HG03342 (cell line): ENCODE measurements around the gene ABCC4.

Experiments used
- ATAC-seq: cut with Tn5 transposase; IDR thresholded peaks from one replicate; pipeline ENCODE4 v1.9.1; 2021; ENCODE audit warnings: mild to moderate bottlenecking, moderate library complexity; ENCODE audit not compliant: unreplicated experiment

ABCC4 gene

DNA sequence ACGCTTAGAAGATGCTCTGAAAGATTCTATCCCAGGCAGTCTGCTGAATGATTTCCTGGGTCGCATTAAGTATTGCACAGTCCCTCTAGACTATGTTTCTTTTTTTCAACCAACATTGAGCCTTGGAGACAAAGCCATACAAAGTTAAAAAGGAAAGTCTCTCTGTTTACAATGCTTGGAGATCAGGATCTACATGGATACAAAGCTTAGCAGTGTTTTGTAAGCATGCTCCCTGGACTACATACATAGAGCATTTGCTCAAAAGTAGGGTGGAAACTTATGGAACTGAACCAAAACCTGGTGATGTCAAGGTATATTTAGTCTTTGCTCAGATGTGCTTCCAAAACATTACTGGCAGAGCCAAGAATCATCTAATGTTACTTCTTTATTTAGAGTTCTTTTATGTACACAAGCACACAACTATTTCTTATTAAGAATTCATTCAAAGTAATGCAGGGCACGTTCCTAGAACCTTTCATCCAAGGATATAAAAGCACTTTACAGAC is 241.2 kb downstream of the ABCC4 start:
- ATAC-seq: no peak

DNA sequence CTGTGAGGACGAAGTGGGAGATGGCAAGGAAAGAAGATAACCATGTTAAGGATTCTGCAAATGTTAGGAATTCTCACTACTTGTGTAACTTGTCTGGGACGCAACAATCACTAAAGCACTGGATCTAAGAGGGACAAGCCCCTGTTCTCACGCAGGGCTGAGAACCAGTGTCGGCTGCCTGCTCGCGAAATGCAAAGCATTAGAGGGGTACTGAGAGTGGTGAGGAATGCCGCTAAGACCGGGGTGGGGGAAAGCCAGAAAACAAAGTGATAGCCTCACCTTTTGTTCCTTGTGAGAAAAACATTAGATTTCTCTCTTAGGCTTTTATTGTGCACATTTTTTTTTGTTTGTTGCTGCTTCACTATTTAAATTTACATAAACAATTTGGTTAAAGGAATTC is 241.9 kb downstream of the ABCC4 start:
- ATAC-seq: no peak

GRCh38 chr13:95058680-95059079 is 242.6 kb downstream of the ABCC4 start:
- no peak for ATAC-seq

DNA sequence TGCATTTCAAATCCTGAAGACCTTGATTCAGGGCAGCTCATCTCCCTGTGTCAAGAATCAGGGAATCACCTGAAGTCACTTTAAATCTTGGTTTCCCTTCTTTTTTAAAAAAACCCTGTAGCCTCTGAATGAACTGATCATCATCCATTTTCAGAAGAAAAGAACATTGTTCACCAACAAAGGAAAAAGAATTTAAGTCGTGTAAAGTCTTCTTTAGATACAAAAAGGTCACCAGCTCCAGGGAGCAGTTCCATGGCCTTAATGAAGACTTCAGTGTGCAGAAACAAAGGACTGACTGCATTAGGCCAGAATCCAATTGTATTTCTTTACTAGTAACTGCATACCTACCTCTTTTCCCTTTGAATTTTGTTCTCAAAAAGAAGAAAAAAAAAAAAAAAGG is 245.0 kb downstream of the ABCC4 start:
- no peak for ATAC-seq

- ATAC-seq: no peak
These were observed 250.2 kb downstream of the ABCC4 start for GRCh38 chr13:95050800-95051615.

DNA sequence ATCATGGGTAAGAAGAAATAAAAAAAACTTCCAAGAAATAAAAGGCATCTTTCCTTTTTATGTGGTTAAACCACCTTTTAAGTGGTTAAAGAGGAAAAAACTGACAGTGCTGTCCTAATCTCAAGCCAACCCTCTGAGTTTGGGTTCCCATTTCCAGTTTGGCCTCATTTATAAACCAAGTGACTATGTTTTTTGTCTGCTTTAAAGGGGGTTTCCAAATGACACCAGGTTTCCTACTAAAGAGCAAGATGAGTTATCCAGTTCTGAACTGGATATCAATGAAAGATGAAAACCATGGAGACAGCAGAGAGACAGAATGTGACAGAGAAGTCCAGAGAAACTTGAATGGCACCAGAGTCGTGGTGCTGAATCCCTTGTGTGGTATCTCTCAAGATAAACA is 251.5 kb downstream of the ABCC4 start:
- no peak for ATAC-seq

DNA sequence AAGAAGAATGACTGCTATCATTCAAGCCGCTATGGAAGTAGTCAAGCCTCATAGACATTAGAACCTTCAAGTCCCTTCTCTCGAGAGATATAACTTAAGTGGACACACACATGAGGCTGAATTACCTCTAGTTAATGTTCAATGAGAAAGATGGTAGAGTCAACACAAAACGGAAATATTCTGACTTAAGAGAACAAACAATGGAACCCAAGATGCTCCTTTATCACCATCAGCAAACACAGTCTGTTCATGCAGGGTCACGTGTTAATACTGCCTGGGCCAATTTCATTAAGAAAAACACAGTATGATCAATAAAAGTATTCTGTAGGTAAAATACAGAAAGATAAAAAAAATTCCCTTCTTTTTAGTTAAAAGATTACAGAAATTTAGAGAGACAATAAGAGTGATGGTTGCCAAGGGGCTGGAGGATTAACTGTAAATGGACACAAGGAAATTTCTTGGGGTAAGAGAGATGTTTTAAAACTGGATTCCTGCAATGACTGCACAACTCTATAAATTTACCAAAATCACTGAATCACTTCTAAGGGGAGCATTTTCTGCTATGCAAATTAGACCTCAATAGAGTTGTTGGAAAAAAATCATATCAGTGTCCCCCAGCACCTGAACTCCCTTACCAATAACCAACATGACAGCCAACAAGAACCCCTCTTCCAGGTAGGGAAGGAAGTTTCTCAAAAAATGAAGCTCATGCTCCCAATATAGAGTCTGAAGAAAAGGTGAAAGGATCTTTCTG is 256.6 kb downstream of the ABCC4 start:
- ATAC-seq: no peak

GRCh38 chr13:95039415-95039814 is 261.8 kb downstream of the ABCC4 start:
- ATAC-seq: no peak

- ATAC-seq: no peak
These were observed 262.3 kb downstream of the ABCC4 start for GRCh38 chr13:95038949-95039348.

DNA sequence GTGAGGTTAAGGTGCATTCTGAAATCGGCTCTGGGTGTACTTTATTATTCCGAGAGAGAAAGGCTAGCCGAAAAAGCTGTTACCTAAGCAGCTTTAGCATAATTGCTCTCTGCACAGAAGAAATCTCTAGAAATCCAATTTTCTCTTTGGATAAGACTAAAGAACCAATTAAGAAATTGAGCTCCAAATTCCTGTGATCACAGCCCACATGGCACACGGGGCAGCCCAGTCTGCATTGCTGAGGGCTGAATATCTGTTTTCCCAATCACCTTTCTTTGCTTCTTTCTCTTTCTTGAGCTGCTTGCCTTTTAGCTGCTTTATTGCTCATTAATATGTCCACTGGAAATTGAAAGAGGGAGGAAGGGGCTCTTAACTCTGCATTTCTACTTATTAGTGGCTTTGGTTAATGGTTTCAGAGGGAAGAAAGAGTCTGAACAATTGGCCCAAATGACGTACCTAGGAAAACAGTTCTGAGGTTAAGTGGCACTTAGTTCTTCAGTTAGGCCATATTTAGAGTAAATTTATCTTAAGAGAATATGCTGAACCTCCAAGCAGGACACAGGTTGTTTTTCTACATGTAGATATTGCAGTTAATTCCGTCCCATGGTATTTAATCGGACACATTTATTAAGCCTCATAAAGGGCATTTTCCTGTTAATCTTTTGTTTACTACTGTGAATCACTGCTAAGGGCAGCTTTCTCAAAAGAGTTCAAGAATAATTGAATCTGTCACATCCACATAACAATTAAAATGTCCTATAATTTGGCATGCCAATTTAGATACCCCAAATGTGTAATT is 265.7 kb downstream of the ABCC4 start:
- ATAC-seq: no peak

- ATAC-seq: peak; percentile 78
These were observed 267.4 kb downstream of the ABCC4 start for GRCh38 chr13:95033890-95034289.

GRCh38 chr13:95032121-95032520 is 269.1 kb downstream of the ABCC4 start:
- no peak for ATAC-seq

DNA sequence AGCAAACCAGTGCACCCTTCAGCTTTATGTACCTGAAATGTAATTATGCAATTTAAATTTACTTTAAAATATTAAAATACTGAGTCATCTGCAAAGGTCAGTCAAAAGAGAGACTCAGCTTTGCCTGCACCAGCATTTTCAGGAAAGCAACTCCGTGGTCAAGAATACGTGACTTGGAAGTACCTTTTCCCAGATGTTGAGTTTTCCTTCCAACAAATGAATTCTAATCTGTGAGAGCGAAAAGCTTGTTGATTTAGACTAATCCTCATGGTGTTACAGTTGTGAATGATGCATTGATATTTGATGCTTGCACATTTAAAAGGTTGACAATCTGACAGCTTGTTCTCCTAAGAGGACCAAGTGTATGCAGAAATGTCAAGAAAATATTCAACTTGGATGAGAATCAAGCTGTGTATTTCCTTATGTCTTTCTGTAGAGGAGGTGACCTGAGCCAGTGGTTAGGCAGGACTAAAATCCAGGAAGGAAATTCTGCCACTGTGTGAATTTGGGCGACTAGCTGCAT is 270.4 kb downstream of the ABCC4 start:
- ATAC-seq: no peak

DNA sequence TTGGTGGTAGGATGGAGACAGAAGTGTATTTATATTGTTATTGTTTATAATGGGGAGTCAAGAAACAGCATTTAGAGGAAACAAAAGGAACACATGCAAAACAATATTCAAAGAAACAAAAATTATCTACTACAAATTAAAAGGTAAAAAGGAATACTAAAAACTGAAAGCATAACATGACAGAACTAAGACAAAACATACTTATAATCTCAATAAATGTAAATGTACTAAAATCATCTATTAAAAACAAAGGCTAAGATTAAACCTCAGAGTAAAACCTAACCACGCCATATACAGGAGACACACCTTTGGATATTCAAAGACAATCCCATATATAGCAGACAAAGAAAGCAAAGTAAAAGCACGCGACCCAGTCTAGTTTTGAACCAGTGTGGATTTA is 273.6 kb downstream of the ABCC4 start:
- no peak for ATAC-seq

DNA sequence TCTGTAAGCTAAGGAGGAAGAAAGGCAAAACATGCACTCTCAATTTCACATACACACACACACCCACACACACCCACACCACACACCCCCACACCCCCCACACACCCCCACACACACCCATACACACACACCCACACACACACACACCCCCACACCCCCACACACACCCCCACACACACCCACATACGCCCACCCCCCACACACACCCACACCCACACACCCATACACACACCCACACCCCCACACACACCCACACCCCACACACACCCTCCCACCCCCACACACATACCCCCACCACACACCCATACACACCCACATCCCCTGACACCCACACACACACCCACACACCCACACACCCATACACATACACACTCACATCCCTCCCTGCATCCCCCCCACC is 276.1 kb downstream of the ABCC4 start:
- ATAC-seq: no peak

GRCh38 chr13:95023405-95023804 is 277.8 kb downstream of the ABCC4 start:
- no peak for ATAC-seq

DNA sequence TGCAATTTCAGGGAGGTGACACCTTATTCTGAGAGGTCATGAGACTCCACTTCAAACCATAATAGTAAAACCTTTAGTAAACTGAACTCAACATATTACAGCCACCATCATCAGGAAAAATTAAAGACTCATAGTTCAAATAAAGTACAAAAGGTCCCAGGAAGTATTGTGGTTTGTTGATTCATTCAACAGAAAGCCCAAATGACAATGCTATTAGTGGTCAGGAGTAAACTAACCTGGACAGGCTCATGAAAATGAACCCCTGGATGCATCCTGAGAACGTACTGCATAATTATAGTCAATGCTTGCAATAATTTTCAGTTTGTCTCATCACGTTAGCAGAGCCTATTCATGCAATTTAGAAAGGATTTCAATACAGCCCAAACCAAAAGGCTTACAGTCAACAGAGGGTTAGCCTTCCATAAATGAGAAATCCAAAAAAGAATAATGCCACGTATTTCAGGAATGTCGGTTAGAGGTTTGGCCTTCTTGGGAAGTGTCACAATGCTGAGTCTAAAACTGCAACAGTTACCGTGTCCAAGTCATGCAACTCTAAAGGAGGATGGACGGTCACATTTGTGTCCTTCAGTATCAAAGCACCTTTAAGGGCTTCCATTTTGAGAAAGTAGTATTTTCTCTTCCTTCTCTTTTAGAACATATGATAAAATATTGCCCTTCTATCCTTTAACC is 280.8 kb downstream of the ABCC4 start:
- no peak for ATAC-seq

GRCh38 chr13:95019886-95020285 is 281.4 kb downstream of the ABCC4 start:
- ATAC-seq: no peak

GRCh38 chr13:95007322-95007721 is 293.9 kb downstream of the ABCC4 start:
- no peak for ATAC-seq

- no peak for ATAC-seq
These were observed 296.0 kb downstream of the ABCC4 start for GRCh38 chr13:95005300-95005699.
